Keratinocyte (primary cell): ENCODE measurements around the gene LCA5.

Experiments
- CTCF ChIP-seq, 3 experiments: IDR thresholded peaks in 1 of 3; conservative IDR thresholded peaks in 1 of 3; optimal IDR thresholded peaks in 1 of 3; 2 replicates in 2 of 3; 3 replicates in 1 of 3; pipeline versions ENCODE3 to v1.5.1; 2011; ENCODE audit warnings: low read length in 3 of 3, mild to moderate bottlenecking in 3 of 3, moderate library complexity in 2 of 3, control low read depth in 1 of 3, inconsistent platforms in 1 of 3; ENCODE audit not compliant: insufficient read depth in 2 of 3; ENCODE audit errors: extremely low read depth in 1 of 3
- EZH2 ChIP-seq: IDR thresholded peaks from one replicate; pipeline ENCODE4 v1.6.1; 2012; ENCODE audit warnings: inconsistent platforms, mild to moderate bottlenecking, low read length, moderate library complexity

DNA sequence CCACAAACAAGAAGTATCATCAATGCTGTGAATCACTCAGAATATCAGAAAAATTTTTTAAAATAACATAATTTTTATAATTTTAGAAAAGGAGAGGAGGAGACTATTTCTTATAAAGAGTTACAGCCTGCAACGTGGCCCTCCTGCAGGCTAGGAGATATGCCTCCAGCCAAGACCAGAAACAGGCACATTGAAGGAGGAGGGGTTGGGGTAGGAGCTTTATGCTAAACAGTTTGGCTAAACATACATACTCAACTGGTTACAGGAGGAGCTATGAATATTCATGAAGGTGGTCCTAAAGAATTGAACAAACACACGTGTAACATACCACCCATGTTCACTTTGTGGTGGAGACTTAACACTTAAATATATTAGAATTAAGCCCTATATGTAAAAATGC is 14.2 kb upstream of the LCA5 start:
- TF ChIP-seq EZH2 (no peak), CTCF (optimal IDR thresholded peaks at IDR 0.05 in 1 of 3, IDR thresholded peaks at IDR 0.05 in 1 of 3, conservative IDR thresholded peaks at IDR 0.05 in 1 of 3; ENCODE audit: extremely low read depth in 1 of 3, insufficient read depth in 2 of 3, low read length in 3 of 3) (no peak)
